GM19455 (cell line): ENCODE measurements around the gene ETF1.
"Not testable (repeated sequence)": the region's sequence is repeated elsewhere in the genome, so short reads cannot be mapped to it uniquely, and the experiment has no call there.

Experiments used
- ATAC-seq: cut with Tn5 transposase; IDR thresholded peaks from one replicate; pipeline ENCODE4 v1.9.1; 2021; ENCODE audit not compliant: unreplicated experiment

The ETF1 gene

DNA sequence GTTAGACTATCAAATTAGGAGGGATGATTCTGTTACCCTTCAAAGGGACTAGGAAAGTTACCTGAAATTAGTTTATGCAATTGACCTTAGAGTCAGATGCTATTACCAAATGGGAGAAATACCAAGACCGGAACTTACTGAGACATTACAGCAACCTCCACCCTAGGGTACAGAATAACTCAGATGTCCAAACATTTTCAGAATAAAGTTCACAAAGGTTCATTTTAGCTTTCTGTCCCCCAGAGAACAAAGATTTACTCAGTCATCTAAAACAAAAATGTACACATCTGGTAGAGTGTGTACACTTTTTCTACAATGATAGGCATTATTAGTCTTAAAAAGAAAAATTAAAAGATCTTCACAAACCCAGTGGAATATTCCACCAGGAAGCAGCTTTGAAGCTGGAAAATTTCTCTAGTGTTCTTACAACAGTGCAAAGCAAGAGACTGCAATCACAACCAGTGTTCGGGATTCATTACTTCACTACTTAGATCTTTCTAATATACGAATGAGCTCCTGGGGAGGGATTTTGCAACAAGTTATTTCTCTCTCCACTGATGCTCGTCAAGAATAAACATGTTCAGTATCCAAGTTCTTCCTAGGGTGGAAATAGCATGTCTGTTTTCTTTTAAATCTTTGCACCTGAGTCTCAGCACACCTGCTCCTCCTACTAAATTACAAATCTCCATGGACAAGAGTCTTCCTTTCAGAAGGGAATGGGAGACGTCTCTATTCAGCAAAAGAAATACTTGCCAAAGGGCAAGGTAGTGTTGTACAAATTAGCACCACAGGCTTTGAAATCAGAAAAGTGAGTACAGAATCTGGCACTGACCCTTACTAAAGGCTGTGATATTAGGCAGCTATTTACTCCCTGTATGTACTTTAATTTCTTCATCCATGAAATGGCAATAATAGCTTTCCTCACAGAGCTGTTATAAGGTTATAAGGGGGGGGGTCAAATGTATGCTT lies 8.8 kb downstream of the ETF1 start:
- ATAC-seq: no peak

DNA sequence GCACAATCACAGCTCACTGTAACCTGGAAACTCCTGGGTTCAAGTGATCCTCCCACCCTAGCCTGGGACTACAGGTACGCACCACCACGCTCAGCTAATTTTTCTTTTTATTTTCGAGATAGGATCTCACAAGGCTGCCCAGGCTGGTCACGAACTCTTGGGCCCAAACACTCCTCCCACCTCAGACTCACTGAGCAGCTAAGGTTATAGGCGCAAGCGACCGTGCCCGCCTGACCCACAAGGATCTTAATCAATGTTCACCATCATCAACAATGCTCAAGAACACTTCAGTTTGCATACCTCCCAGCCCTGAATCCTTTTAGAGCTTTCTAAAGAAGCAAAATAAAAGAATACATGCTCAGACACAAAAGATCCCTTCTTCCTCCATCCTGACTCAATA lies 13.2 kb downstream of the ETF1 start:
- ATAC-seq: no peak

DNA sequence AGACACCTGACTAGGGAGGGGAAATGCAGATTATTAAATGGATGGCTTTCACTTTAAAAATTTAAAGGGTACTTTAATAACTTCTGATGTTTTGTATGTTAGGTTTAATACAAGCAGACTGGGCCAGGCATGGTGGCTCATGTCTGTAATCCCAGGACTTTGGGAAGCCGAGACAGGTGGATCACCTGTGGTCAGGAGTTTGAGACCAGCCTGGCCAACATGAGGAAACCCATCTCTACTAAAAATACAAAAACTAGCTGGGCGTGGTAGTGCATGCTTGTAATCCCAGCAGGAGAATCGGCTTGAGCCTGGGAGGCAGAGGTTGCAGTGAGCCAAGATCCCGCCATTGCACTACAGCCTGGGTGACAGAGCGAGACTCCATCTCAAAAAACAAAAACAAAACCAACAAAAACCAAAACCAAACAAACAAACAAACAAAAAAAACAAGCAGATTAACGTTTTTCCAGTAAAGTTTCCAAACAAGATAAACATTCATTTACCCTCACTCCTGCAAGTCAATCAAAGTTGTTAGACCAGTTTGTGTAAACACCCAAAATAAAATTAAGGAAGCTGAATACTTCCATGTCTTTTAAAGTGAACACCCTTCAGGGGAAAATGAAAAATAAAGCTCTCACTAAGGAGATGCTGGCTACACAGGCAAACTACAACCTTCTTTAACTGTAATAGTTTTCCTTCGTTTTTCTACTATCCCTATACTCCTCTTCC lies 14.1 kb downstream of the ETF1 start:
- no peak for ATAC-seq

DNA sequence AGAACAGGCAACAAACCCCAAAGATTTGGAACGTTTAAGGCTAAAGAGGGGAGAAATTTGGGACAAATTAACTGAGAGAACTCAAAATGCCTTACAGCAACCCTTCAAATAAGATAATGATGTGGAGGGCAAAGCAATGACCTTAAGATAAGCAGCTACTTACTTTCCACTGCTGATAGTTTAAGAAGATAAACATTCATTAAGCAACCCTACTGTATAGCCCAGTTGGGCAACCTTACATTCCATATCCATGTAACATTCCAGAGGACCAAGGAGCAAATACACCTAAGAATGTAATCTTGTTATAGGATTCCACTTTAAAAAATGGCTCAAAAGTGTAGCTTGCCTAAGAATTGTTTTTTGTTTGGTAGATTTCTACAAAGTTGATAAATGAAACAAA lies 14.8 kb downstream of the ETF1 start:
- no peak for ATAC-seq

DNA sequence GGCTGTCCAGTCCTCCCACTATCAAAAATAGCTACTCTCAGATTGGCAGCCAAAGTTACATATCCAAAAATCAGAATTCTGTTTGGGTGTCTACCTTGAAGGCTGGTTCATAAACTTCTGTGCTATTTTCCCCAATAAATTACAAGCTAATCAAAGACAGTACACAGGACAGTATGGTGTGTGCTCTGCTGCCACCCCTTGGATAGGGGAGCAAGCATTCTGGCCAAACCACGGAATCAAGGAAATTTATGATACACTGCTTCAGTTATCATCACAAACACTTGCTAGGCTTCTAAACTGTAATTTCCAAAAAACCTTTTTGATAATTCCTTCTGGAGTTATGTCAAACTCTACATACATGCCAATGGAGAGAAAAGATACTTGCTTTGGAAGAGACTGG lies 15.9 kb downstream of the ETF1 start:
- ATAC-seq: no peak

DNA sequence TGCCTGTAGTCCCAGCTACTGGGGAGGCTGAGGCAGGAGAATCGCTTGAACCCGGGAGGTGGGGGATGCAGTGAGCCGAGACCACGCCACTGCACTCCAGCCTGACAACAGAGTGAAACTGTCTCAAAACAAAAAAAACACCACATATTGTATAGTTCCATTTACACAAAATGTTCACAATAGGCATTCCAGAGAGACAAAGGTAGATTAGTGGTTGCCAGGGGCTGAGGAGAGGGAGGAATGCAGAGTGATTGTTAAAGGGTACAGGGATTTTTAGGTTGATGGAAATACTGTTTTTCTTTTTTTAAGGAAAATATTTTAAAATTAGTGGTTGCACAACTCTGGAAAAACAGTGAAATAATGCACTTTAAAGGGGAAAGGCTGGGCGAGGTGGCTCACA lies 19.6 kb downstream of the ETF1 start:
- ATAC-seq: no peak

DNA sequence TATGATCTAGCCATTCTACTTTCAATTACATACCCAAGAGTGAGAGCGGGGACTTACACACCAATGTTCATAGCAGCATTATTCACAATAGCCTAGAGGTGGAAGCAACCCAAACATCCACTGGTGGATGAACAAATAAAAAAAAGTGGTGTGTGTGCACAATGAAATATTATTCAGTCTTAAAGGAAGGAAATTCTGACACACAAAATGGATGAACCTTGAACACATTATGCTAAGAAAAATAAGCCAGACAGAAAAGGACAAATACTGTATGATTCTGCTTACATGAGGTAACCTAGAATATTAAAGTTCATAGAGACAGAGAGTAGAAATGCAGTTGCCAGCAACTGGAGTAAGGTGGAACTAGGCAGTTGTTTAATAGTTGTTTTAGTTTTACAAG lies 22.1 kb downstream of the ETF1 start:
- ATAC-seq: no peak

DNA sequence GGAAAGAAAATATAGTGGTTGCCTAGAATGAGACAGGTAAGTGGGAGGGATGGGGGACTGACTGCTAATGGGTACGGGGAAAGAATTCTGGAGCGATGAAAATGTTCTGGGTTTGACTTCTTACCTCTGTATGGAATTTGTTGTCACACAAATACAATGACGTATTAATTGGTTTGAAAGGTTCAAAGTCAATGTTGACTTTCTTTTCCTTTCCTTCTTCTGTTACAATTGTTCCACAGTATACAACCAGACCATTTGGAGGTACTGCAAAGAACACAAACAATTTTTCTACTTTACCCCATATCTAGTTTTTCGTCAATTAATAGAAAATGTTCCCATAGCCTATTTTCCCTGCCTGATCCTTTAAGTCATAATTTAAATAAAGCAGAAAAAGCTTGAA lies 25.6 kb downstream of the ETF1 start:
- no peak for ATAC-seq

DNA sequence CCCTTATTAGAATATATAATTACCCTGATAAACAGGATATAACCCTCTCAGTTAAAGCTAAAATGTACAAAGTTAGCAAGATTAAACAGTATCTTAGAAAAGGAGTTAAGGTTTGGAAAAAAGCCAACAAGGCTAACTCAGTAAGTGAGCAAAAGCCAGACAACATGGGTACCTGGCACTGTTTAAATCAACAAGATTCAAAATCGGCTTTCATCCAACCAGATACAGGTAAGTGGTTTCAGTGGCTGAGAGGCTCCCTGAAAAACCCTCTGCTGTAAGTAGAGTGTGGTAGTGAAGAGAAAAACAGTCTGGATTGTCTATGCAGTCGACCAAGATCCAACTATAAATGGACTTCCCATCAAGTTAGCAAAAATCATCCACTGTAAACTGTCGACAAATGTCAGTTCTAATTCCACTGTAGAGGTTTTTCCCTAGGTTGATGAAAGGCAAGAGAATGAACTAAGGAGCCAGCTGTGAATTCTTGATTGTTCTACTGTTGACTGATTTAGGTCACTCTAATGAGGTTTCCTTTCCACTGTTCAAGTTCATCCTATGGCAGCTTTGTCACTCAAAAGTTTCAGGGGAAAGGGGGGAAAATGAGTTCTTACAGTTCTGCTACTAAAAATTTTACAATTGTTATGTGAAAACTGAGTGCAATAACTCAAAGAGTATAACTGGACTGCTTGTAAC lies 27.3 kb downstream of the ETF1 start:
- no peak for ATAC-seq

DNA sequence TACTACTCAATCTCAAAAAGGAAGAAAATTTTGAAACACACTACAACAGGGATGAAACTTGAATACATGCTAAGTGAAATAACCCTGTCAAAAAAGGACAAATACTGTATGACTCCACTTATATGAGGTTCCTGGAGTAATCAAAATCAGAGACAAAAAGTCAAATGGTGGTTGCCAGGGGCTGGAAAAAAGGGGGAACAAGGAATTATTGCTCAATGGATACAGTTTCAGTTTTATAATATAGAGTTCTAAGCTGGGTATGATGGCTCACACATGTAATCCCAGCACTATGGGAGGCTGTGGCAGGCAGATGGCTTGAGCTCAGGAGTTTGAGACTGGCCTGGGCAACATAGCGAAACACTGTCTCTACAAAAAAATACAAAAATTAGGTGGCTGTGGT lies 29.0 kb downstream of the ETF1 start:
- no peak for ATAC-seq

DNA sequence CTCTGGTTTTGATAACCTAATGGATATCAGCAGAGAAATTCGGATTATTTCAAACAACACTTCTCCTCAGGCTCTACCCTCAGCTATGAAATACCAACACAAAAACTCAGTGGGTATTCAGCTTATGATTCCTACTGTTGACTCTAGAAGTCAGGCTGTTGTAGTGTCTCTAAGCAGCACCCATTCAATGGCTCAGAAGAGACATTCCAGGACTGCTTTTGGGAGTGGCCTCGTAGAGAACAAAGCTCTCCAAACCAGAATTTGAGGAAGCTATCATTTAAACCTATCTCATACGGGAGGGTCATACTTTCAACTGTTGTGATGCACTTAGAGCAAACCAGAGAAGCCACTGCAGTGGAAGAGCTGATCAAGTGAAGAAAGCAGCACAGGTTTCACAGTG lies 34.1 kb downstream of the ETF1 start:
- no peak for ATAC-seq

DNA sequence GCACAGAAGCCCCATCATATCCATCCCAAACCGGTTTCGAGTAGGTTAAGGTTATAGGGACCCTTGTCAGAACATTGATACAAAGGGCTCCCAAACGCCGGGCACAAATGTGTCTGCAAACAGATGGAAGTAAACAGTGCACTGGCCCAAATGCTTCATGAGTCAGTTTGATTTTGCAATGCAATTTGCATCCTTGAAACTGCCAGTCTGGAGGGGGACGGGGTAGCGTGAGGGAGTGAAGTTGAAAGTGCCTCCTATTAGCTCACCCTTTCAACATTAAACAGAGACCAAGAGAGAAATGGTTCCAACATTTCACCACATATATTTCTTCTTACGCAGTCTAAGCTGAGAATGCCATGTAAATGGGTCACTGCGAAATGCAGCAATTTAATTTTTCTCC lies 35.6 kb downstream of the ETF1 start:
- not testable (repeated sequence) for ATAC-seq

DNA sequence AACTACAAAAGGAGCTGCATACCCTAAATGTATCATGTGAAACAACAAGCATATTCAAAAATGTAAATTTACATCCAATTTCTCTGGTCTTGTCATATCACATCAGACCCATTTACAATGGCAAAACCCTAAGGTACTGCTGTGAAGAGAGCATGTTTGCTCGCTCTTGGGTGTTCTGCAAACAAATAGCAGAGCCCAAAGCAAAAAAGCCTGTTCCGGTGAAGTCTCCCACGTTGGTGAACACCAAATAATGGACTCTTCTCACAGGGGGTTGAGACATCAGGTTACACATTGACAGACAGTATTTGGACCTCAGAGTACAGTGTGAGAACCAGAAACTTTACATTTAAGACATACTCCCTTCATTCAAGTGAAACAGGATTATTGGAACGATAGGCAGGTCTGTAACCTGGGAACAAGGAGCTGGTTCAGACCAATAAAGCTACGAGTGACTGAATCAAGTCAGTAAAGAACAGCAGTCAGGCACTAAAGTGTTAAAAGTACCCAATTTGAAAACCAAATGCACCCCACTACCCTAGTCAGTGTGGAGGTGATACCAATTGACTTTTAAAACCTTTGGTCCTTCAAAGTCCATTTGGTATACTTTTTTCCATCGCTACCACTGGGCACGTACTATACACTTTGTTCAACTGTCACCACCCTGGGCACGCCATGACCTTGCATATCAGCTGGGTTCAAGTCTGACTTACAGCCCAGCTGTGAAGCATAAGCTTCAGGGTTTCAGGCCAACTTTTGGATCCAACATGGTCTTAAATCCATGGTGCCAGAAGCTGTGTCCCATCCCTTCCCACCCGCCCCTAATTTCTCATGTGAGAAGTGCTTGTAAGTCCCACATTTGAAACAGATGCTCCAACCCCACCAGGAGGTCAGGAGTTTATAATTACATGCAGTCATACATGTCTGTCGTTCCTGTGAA lies 36.4 kb downstream of the ETF1 start:
- no peak for ATAC-seq

DNA sequence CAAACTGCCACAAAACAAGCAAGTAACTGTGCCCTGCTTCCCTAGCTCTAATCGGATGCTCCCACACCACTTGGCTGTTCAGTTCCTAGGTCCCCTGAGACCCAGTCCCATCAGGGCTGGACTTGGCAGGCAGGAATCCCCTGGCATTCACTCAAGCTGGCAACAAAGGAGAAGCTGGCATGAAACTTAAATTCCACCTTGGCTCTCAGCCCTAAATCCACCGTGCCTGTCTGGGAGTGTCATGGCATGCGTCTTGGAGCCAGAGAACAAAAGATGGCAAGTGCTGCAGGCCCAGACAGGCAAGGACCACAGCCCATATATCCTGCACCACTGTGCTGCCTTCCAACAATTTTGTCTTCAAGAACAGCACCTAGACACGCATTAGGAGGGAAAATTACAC lies 38.2 kb downstream of the ETF1 start:
- ATAC-seq: no peak

DNA sequence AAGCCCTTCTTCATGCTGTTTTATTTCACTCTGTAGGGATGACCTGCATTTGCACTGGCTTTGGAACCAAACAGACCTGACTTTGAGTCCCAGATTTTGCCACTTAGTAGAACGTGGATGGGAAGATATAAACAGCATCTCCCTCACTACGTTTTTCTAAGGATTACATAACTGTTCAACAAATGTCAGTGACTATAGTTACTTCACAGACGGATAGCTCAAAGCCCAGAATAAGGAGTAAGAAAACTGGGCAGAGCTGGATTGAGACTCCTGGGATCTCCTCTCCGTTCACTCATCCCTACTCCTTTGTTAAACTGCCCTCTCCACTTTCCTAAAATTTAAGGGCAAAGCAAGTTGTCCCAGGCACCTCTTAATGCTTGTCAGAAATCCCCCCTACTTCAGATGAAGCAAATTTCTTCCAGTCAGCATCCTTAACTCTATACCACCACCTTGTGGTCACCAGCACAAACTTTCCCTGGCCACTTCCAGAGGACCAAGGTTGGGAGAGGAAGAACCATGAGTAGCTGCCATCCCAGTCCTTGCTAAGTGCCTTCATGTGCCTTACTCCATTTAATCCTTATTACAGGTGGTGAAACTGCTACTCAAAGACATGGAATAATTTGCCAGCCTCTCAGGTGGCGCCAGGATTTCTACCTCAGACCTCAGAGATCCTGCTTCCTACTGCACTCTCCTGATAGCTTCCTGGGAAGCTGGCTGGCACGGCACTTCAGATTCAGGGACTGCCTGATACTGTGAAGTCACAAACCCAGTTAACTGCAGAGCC lies 39.4 kb downstream of the ETF1 start:
- ATAC-seq: no peak

DNA sequence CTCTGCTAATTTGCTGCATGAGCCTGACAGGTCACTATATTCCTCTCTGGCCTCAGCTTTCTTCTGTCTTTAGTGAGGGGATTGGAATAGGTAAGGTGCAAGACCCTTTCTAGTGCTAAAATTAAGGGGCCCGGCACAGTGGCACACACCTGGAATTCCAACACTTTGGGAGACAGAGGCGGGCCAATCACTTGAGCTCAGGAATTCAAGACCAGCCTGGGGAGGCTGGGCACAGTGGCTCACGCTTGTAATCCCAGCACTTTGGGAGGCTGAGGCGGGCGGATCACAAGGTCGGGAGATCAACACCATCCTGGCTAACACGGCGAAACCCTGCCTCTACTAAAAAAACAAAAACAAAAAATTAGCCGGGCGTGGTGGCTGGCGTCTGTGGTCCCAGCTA lies 40.5 kb downstream of the ETF1 start:
- no peak for ATAC-seq

DNA sequence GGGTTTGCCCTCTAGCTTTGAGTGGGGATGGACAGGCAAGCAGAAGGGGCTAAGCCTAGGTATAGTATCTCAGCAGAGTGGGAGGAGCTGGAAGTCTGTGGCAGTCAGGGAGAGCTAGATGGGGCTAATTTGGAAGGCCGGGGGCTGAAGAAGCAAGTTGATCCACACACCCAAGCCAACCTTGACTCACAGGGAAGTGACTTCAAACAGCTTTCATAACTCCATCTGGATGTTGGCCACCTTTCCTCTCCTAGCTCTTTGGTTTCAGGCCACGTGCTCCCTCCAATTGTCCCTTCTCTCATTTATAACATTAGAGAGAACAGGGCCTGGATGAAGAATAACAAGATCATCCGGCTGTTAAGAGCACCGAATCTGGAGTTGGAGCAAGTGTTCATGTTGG lies 40.9 kb downstream of the ETF1 start:
- ATAC-seq: no peak

DNA sequence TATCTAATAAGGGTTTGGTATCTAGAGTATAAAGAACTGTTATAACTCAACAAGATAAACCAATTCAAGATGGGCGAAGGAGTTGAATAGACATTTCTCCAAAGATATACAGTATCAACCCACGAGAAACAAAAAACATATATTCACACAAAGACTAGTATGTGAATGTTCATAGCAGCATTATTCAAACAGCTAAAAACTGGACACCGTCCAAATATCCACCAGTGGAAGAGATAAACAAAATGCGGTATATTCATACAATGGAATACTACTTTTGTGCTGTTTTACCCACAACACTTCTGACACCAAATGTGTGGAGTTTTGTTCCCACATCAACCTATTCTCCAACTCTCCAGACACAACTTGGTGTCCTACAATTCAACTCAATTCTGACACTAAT lies 44.7 kb downstream of the ETF1 start:
- no peak for ATAC-seq

DNA sequence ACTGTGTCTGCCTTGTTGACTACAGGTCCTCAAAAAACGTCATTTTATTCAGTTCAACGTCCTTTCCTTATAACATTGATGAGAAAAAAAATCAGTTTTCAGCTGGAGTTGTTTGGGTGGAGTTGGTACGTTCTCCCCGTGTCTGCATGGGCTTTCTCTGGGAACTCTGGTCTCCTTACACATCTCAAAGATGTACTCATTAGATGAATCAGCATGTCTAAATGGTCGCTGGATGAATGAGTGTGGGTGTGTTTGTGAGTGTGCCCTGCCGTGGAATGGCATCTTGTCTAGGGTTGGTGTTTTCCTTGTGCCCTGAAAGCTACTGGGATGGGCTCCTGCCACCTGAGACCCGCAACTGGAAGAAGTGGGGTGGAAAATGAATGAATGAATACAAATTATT lies 47.7 kb downstream of the ETF1 start:
- no peak for ATAC-seq

DNA sequence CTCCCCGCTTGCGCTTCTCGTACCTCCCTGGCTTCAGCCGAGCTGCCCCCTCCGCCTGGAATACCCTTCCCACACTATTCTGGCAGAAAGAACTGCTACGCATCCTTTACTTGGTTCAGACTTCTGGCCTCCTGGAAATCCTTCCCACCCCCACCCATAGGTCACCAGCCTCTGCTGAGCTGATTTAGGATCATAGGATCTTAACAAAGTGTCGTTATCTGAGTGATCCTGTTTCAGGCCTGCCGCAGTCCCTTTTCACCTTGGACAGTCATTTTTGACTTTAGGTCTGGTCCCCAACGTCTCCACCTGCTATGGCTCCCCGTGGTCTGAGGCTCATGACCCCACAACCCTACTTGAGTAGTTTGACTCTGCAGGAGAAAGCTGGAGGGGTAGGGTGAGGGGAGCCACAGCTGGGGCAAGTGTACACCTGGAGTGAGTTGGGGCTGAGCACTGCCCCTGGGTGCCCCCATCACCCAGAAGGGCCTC lies 50.4 kb downstream of the ETF1 start:
- ATAC-seq: no peak
